ENCODE data around the gene KREMEN1.

The KREMEN1 gene

GRCh38 chr22:29194184-29194583 lies 121.3 kb downstream of the KREMEN1 start:
- no peak for FAIRE-seq

GRCh38 chr22:29195118-29195963 lies 122.5 kb downstream of the KREMEN1 start:
- no peak for FAIRE-seq

GRCh38 chr22:29195964-29196666 lies 123.3 kb downstream of the KREMEN1 start:
- no peak for FAIRE-seq

GRCh38 chr22:29197096-29197495 lies 124.3 kb downstream of the KREMEN1 start:
- FAIRE-seq = no peak

GRCh38 chr22:29198240-29198639 lies 125.4 kb downstream of the KREMEN1 start:
- FAIRE-seq = no peak

GRCh38 chr22:29199702-29200400 lies 127.0 kb downstream of the KREMEN1 start:
- FAIRE-seq = no peak

- no peak for FAIRE-seq
These were observed 128.1 kb downstream of the KREMEN1 start for GRCh38 chr22:29200901-29201300.

- FAIRE-seq = no peak
These were observed 128.9 kb downstream of the KREMEN1 start for GRCh38 chr22:29201782-29202181.

GRCh38 chr22:29202212-29203192 lies 129.7 kb downstream of the KREMEN1 start:
- FAIRE-seq = no peak

- no peak for FAIRE-seq
These were observed 130.9 kb downstream of the KREMEN1 start for GRCh38 chr22:29203488-29204454.

GRCh38 chr22:29204455-29205183 lies 131.8 kb downstream of the KREMEN1 start:
- FAIRE-seq = no peak

- FAIRE-seq = no peak
These were observed 132.4 kb downstream of the KREMEN1 start for GRCh38 chr22:29205252-29205593.

- no peak for FAIRE-seq
These were observed 132.9 kb downstream of the KREMEN1 start, which contains the start of gene EMID1 for GRCh38 chr22:29205594-29206371. TSS of gene EMID1 (plus strand) at chr22:29205896. CDS start at chr22:29206039, 143 bp downstream.

GRCh38 chr22:29206372-29207242 lies 133.8 kb downstream of the KREMEN1 start:
- FAIRE-seq = no peak

GRCh38 chr22:29207243-29207550 lies 134.4 kb downstream of the KREMEN1 start:
- FAIRE-seq = no peak

- FAIRE-seq = no peak
These were observed 135.0 kb downstream of the KREMEN1 start for GRCh38 chr22:29207562-29208501.

GRCh38 chr22:29208502-29208862 lies 135.6 kb downstream of the KREMEN1 start:
- FAIRE-seq = no peak
